Ovary (tissue), 9 donors: ENCODE measurements around the gene RPL15. TPM values are rescaled to one million over a fixed set of nuclear protein-coding genes. Genes with fewer than 3 reads are reported as not detected.

Experiments
- DNase-seq, 5 donors: peaks; one replicate each; pipeline ENCODE4 v3.0.0-alpha.2; 2019 to 2020
- H3K27ac ChIP-seq, 2 donors: fragments of 200-600 bp; one replicate each; pipeline versions ENCODE4 v1.5.1 to v1.8.0; 2019 to 2022
- H3K27me3 ChIP-seq: fragments of 200-600 bp; one replicate; pipeline ENCODE4 v1.8.0; 2022
- H3K36me3 ChIP-seq: fragments of 200-600 bp; sonication (generic); one replicate; pipeline ENCODE4 v1.5.1; 2019
- H3K4me1 ChIP-seq: one replicate; pipeline ENCODE4 v1.8.1; 2013; ENCODE audit warnings: mild to moderate bottlenecking, moderate library complexity; ENCODE audit not compliant: insufficient read depth
- H3K4me3 ChIP-seq: fragments of 200-600 bp; sonication (generic); one replicate; pipeline ENCODE4 v1.5.1; 2017
- H3K9me3 ChIP-seq, 2 donors: fragments of 200-600 bp in 1 of 2; sonication (generic) in 1 of 2; one replicate each; pipeline versions ENCODE4 v1.5.1 to v1.8.1; 2013 to 2019; ENCODE audit warnings: mild to moderate bottlenecking in 1 of 2, moderate library complexity in 1 of 2
- EP300 ChIP-seq: sonication (generic); formaldehyde crosslinking; IDR thresholded peaks from one replicate; pipeline ENCODE4 v1.6.1; 2017; ENCODE audit warnings: antibody characterized with exemption
- POLR2A ChIP-seq: fragments of 450-650 bp; IDR thresholded peaks from one replicate; pipeline ENCODE4 v1.6.1; 2017; ENCODE audit warnings: antibody characterized with exemption, mild to moderate bottlenecking, moderate library complexity
- WGBS, 3 donors: extraction: QIAGEN DNeasy Blood & Tissue Kit in 1 of 3; methylation state at CpG; one replicate each; pipeline versions ENCODE4 v1.1.5 to v1.1.7; 2013 to 2017; 5-methylcytosine and 5-hydroxymethylcytosine counted together
- intact Hi-C, 4 donors: fragments of 100-400 bp; cut with DNase I; formaldehyde crosslinking; loops; one replicate each; pipeline versions ENCODE4 v1.11.0 to v1.15.1; 2022 to 2023
- polyA plus RNA-seq, 2 donors: library from polyadenylated mRNA; stranded (reverse); fragments of 200-250 nt in 1 of 2; fragments of 350-450 nt in 1 of 2; fragmentation: Illumina TruSeq in 1 of 2; extraction: RNeasy Lipid Tissue Mini Kit (QIAGEN cat#74804) in 1 of 2; gene quantifications; one replicate each; pipeline ENCODE4 v1.2.3, GENCODE V29; 2013 to 2014
- total RNA-seq, 7 donors: library from RNA; depleted of rRNA in 2 of 7; stranded (reverse); fragments of >200 nt in 2 of 7; fragmentation: NEBNext Ultra II Directional in 3 of 7; extraction: Animal tissue kit (Norgen Biotek cat#: 25700) in 3 of 7; gene quantifications; one replicate each; pipeline versions ENCODE4 v1.1.0 to v1.2.4, GENCODE V29; 2016 to 2023
- TF ChIP-seq, protein P1 (sequence below), 3 donors: fragments of 450-650 bp in 2 of 3; fragments of 200-600 bp in 1 of 3; IDR thresholded peaks; one replicate each; pipeline versions ENCODE4 v1.5.1 to v1.8.0; 2016 to 2022; ENCODE audit warnings: antibody characterized with exemption in 3 of 3, mild to moderate bottlenecking in 1 of 3
- donor health status: DM: no; HTN: no; CAD: no; lungs with moderate emphysema.
- donor health status: DM: no; HTN: no; CAD: no.
- donor health status: Bipolar disorder and iron deficiency.
- donor health status: DM: yes; HTN: yes; CAD: no.
- donor health status: DM: no; HTN: no; CAD: no.
- donor health status: DM: yes; HTN: yes; CAD: no.

RPL15 gene
- total and polyA plus RNA-seq, 9 donors = 3,013 to 6,966 (median 4,015) TPM

GRCh38 chr3:23969393-23969792 is 52.5 kb downstream of the RPL15 start:
- intact Hi-C loops = no loop called here
- 87% methylated on average over 4 of the region's 4 CpGs for WGBS, 3 donors
- TF ChIP-seq EP300 (no peak), POLR2A (no peak)
- TF ChIP-seq, protein P1, sequence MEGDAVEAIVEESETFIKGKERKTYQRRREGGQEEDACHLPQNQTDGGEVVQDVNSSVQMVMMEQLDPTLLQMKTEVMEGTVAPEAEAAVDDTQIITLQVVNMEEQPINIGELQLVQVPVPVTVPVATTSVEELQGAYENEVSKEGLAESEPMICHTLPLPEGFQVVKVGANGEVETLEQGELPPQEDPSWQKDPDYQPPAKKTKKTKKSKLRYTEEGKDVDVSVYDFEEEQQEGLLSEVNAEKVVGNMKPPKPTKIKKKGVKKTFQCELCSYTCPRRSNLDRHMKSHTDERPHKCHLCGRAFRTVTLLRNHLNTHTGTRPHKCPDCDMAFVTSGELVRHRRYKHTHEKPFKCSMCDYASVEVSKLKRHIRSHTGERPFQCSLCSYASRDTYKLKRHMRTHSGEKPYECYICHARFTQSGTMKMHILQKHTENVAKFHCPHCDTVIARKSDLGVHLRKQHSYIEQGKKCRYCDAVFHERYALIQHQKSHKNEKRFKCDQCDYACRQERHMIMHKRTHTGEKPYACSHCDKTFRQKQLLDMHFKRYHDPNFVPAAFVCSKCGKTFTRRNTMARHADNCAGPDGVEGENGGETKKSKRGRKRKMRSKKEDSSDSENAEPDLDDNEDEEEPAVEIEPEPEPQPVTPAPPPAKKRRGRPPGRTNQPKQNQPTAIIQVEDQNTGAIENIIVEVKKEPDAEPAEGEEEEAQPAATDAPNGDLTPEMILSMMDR (IDR thresholded peaks at IDR 0.05) = no peak
- Histone ChIP-seq H3K4me1 (peaks cover 4% of the 10 kb centered on the region), H3K9me3 (no peaks in the 10 kb centered on the region), H3K4me3 (no peak overlapping the region), H3K27me3 (no peaks in the 10 kb centered on the region), H3K27ac (no peak overlapping the region), H3K36me3 (no peaks in the 10 kb centered on the region)
- DNase-seq = no peak

Other genes starting within 250 kb of the RPL15 start
- gene UBE2E1, start 111.2 kb upstream of the RPL15 start, total RNA-seq = 10 to 100 TPM; 65.2 to 78.4 (median 76.7) TPM
- gene UBE2E1, start 111.2 kb upstream of the RPL15 start, polyA plus RNA-seq = 100 to 1,000 TPM in 1 of 2 donors, 10 to 100 TPM in 1; 65.9 to 133 TPM
- gene NKIRAS1, start 142 bp upstream of the RPL15 start, total RNA-seq = 10 to 100 TPM; 10.2 to 16.8 (median 13.4) TPM
- gene NKIRAS1, start 142 bp upstream of the RPL15 start, polyA plus RNA-seq = 10 to 100 TPM in 1 of 2 donors, 1 to 10 TPM in 1; 8.7 to 18.9 TPM
- gene NR1D2, start 28.2 kb downstream of the RPL15 start, total RNA-seq = 10 to 100 TPM; 29.9 to 74.3 (median 37.2) TPM
- 10 to 100 TPM; 26.9 to 33.3 TPM for gene NR1D2, start 28.2 kb downstream of the RPL15 start, polyA plus RNA-seq